GM19035 (cell line): ENCODE results near the gene OXT.
"Not testable (repeated sequence)": the region's sequence is repeated elsewhere in the genome, so short reads cannot be mapped to it uniquely, and the experiment has no call there.

Experiments
- ATAC-seq: cut with Tn5 transposase; IDR thresholded peaks from one replicate; pipeline ENCODE4 v1.9.1; 2021; ENCODE audit not compliant: unreplicated experiment

OXT gene

GRCh38 chr20:3071610-3072529 is at the start of gene OXT:
TSS of gene OXT (plus strand) at chr20:3071620. CDS start at chr20:3071656, 36 bp downstream.
- no peak for ATAC-seq

GRCh38 chr20:3021777-3022176 is 49.6 kb upstream of the OXT start:
- ATAC-seq, result no peak

GRCh38 chr20:3022559-3023490 is 48.6 kb upstream of the OXT start:
- ATAC-seq, result not testable (repeated sequence)

GRCh38 chr20:3027987-3028386 is 43.4 kb upstream of the OXT start:
- ATAC-seq, result no peak

GRCh38 chr20:3031524-3032147 is 39.8 kb upstream of the OXT start:
- ATAC-seq, result no peak

GRCh38 chr20:3032624-3033023 is 38.8 kb upstream of the OXT start:
- ATAC-seq, result no peak

GRCh38 chr20:3037654-3038053 is 33.8 kb upstream of the OXT start:
- ATAC-seq, result no peak

GRCh38 chr20:3038454-3038853 is 33.0 kb upstream of the OXT start:
- no peak for ATAC-seq

- no peak for ATAC-seq
Observed at GRCh38 chr20:3039426-3039825, 32.0 kb upstream of the OXT start.

- ATAC-seq, result no peak
Observed at GRCh38 chr20:3040086-3040485, 31.3 kb upstream of the OXT start.

GRCh38 chr20:3041854-3042409 is 29.5 kb upstream of the OXT start:
- no peak for ATAC-seq

GRCh38 chr20:3042625-3043024 is 28.8 kb upstream of the OXT start:
- no peak for ATAC-seq

- ATAC-seq, result no peak
Observed at GRCh38 chr20:3043322-3043721, 28.1 kb upstream of the OXT start, which contains the start of gene GNRH2. TSS of gene GNRH2 (plus strand) at chr20:3043622. CDS start at chr20:3044415, 793 bp downstream.

- no peak for ATAC-seq
Observed at GRCh38 chr20:3044336-3044965, 27.0 kb upstream of the OXT start.

- peak; percentile 49 for ATAC-seq
Observed at GRCh38 chr20:3045042-3045815, 26.2 kb upstream of the OXT start.

- ATAC-seq, result peak; percentile 89
Observed at GRCh38 chr20:3045816-3046676, 25.4 kb upstream of the OXT start, which contains the start of gene MRPS26. TSS of gene MRPS26 (plus strand) at chr20:3046052. CDS start at chr20:3046069, 17 bp downstream.

GRCh38 chr20:3046677-3047462 is 24.6 kb upstream of the OXT start:
- ATAC-seq, result no peak
